SHP77 treated with DMSO at 0.1 percent for 48 hours (cell line): ENCODE results near the gene EXOC4.

ENCODE experiments used
- DNase-seq: peaks from one replicate; lab custom pipeline; 2025; lab: John Stamatoyannopoulos, UW

EXOC4 gene

DNA sequence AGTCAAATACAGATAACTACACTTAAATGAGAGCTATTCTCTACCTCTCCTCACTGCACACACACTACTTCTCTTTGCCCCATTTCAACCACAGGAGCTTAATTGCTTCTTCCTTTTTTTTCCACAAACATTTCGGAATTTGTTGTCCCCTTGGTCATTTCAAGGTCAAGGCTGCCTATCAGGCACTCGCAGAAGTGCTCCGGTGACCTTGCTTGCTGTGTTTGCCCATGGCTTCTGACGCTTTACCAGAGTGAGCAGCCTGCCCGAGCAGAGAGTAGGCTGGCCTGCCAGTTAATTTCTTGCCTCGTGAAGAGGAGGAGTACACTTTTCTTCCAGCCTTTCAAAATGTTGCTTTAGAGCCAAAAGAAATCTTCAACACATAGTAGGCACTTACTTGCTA lies 577.2 kb downstream of the EXOC4 start:
- DNase-seq = no peak

- DNase-seq = no peak
Measured at GRCh38 chr7:133836666-133837065, 583.8 kb downstream of the EXOC4 start.

GRCh38 chr7:133837224-133837623 lies 584.3 kb downstream of the EXOC4 start:
- DNase-seq = no peak

- DNase-seq = no peak
Measured at GRCh38 chr7:133839121-133839520, 586.2 kb downstream of the EXOC4 start.

DNA sequence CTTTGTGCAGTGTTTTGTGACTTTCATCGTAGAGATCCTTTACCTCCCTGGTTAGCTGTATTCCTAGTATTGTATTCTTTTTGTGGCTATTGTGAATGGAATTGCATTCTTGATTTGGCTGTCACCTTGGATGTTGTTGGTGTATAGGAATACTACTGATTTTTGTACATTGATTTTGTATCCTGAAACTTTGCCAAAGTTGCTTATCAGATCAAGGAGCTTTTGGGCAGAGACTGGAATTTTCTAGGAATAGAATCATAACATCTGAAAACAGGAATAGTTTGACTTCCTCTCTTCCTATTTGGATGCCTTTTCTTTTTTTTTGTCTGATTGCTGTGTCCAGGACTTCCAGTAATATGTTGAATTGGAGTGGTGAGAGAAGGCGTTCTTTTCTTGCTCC lies 590.5 kb downstream of the EXOC4 start:
- no peak for DNase-seq

- no peak for DNase-seq
Measured at GRCh38 chr7:133845005-133845404, 592.1 kb downstream of the EXOC4 start.

DNA sequence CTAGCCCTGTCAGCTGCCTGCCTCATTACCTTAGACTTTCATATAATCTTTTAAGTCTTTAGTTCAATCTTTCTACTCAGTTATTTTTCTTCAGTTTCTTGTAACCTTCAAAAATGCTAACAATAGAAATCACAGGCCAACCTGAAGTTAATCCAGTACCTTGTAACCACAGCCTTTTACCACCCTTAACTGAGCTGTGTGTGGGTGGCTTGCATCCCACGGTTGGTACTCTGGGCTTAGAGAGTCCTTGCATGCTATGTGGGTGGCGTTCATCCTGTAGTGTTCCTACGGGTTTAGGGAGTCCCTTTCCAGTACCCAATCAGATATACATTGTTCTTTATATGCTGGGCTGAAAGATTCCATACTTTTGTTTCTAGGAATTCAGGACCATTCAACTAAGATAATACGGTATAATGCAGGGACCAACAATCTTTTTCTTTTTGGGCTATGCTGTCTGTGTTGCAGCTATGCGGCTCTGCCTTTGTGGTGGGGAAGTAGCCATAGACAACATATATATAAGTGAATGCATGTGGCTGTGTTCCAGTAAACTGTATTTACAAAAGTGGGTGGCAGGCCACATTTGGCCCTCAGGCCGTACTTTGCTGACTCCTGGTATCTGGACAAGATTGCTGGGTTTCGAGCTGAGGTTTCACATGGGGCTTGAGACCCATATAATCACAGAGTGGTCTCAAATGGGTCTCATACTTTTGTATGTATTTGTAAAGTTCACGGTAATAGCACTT lies 593.5 kb downstream of the EXOC4 start:
- no peak for DNase-seq

DNA sequence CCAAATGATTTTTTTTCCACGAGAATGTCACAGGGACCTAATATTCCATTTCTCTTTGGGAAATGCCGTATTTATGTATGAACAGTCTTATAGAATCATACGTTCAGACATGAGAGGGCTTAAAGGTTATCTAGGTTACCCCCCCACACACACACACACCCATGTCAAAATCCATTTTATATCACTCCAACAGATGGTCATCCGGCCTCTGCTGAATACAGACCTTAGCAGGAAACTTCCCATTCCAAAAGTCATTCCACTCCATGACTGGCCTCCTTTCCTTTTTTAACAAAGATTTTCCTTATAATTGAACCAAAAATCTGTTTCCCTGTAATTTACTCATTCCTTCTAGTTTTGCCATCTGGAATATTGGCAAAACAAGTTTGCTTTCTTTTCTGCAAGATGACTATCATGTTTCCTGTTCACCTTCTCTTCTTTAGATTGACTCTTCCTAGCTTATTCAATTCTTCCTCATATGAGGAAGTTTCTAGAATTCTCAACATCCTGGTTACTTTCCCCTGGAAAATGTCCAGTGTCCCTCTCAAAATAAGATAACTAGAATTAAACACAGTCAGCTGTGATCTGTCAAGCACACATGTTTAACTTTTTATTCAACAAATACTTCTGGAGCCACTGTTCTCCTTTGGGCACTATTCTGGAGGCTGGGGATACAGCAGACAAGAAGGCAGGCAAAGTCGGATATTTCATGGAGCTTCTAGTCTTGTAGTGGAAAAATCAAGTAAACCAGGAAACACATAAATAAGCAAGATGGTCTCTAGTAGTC lies 597.8 kb downstream of the EXOC4 start:
- DNase-seq = no peak

DNA sequence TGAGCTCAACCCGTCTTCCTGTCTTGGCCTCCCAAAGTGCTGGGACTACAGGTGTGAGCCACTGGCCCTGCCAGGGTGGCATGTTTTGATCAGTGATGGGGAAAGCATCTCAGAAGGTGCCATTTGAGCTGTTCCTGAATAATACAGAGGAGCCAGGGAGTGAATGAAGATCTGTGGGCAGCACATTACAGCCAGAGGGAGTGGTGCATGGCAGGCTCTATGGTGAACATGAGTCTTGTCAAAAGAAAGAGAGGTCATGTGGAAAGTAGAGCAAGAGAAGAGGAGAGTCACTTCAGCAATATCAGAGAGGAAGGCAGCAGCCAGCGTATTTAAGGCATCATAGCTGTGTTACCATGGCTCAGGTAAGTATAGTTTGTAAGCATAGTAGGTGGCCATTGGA lies 598.5 kb downstream of the EXOC4 start:
- no peak for DNase-seq

DNA sequence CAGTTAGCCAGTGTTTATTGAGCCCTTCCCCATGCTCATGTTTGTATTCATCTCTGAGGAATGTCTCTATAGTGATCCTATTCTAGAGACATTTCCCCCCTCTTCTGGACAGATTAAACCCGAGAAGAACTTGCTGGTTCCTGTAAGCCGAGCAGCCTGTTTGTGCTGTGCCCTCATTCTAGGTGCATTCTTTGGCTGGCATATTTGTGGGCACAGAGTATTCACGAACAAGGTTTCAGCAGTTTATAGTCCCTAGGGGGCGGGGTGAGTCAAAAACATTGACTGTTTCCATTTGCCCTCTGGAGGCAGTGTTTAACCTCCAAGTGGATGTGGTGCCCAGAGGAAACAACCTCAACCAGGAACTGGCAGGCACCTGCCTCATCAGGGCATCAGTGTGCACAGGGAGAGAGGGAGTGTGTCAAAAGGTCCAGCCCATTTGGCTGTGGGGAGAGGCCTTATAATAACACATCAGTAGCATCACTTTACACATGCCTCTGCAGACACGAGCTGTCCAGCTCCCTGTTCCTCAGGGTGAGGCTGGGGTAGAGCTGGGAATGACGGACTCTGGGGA lies 600.9 kb downstream of the EXOC4 start:
- peak; percentile 26 for DNase-seq

DNA sequence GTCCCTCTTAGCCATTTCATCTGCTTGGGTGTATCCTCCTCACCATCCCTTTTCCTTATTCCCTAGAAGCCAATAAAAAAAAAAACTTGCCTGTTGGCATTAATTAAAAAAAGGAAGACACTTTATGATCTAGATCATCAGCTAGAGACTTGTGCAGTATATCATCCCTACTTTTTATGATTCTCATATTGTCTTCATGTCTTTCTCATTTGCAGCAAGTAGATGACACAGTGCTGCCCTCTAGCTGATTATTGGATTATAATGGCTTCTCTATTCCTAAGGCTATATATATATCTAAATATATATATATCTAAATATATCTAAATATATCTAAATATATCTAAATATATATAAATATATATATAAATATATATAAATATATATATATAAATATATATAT lies 601.9 kb downstream of the EXOC4 start:
- DNase-seq = peak; percentile 48

DNA sequence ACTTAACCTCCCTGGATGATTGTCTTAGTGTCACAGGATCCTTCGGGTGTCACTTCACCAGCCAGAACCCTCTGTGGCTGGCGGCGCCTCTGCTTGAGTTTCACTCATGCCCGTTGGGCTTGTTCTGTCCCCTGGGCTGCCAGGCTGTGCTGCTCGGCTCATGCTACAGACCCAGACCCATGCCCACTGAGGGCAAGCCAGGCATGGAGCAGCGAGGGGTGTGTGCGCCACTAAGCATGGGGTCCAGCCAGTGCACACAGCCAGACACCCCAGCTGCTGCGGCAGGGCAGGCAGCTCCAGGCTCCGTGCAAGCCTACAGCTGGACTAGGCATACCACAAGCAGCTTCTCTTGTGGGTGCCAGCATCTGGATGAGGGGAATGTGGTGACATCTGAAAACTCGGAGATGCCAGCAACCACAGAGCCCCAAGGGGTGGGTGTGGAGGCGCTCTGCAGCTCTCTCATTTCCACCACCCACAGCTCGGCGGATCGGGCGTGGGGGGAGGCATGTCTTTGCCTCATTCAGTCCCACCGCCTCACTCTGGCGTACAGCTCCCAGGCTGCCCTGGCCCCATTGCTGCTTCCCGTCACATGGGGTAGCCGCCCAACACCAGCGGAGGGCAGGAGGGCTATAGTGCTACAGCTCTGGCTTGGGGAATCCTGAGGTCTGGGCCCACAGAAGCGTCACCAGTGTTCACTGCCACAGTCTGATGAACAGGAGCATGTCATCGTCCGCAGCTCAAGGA lies 604.7 kb downstream of the EXOC4 start:
- DNase-seq = no peak

DNA sequence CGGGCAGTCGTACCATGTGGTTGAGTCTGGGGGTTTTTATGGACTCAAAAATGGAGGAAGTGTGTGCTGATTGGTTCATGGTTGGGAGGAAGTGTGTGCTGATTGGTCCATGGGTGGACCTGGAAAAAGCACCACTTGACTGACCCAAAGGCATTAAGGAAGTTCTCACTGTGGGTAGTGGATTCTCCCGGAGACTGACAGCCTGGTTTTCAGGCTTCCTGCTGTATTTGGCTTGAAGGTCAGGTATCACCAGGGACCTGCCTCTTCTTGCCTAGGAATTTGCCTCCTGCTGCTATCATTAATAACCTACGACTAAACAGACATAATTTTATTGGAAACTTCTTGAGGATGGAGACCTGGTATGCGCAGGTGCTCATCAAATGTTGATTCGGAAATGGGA lies 605.4 kb downstream of the EXOC4 start:
- DNase-seq = no peak

DNA sequence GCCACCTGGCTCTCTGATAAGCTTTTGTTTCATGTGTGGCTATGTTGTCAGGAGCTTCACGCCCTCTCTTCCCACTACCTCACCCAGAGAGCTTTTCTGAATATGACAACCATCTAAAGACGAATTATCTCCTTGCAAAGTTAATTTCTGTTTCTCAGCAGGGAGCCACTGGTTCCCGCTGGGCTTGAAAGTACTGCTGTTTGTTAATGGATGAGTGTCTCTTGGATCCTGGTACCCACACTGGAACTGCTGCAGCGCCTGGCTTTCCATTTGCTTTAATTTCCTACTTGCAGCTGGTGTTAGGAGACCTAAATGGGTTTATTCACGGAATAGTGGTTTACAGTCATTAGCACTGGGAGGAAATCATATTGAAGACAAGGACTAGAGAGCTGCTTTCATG lies 606.4 kb downstream of the EXOC4 start:
- no peak for DNase-seq

DNA sequence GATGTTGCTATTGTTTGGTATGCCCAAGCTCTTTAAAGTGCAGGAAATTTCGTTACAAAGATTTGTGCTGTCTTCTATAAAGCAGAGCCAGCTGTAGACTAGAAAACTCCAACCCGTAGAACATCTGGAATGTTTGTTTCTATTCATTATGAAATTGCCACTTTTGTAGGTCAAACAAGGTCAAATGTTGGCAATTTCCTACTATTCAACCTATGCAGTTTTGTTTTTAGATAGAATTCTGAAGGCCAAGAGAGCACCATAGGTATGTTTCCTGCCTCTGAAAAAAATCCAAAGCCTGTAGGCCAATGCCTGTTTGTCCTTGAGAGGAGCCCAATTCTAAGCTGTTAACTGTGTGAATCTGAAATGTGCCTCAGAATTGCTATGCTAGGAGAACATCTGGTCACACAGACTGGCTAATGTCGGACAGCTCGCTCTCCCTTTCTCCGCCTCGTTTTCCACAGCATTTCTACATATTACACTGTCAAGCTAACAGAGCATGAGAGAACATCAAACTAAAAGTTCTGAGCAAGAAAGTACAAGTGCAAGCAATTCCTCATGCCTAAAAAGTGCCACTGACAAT lies 607.1 kb downstream of the EXOC4 start:
- no peak for DNase-seq

DNA sequence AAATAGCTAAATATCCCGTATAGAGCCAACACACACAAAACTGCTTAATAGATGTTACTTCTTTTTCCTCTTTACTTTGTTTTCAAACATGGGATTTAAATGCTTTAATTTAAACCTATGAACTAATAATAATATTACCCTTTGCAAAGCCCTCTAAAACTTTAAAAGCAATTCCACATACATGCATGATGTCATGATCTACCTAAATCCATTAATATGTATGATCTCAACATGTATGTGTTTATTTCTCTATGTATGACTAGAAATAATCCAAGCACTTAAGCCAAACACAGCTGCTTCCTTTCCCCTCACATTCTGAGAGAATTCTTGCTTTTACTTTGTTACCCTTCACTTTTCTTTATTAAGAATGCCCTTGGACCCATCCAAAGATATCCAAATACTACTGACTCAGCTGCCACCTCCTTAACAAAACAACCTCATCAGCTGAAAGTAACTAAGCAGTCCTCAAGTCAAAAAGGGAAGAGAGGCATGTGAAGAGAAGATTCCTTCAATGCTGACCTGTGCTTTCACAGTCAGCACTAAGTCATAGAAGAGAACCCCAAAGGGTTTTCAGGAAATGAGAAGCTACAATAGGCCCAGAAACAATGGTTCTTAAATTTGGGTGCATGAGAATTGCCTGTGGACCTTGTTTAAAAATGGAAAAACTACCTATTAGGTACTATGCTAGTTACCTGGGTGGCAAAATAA lies 607.9 kb downstream of the EXOC4 start:
- no peak for DNase-seq

GRCh38 chr7:133861876-133862275 lies 609.0 kb downstream of the EXOC4 start:
- DNase-seq = no peak

DNA sequence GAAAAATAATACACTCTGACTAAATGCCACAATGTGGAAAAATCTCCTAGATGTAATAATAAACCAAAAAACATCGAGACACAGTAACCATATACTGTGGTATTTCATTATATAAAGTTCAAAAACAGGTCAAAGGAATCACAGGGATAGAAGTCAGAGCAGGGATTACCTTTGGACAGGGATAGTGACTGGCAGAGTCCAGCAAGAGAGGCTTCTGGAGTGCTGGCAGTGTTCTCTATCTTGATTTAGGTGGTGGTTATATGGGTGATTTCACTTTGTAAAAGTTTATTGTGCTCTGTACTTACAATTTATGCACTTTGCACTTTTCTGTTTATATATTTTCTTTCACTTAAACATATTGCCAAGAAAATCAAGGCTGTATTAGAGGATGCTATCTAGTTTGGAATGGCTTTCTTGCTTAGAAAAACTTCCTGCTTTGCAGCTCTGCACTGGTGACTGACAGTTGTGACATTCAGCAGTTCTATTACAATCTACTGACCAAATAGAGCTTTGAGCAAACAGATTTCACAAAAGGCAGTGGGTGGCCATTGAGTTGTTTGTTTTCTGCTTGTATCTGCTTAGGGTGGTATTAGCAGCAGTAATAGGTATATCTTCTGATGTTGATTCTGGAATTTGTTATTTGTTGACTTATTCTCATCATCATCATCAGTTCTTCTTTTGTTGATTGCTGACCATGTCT lies 610.6 kb downstream of the EXOC4 start:
- DNase-seq = no peak

- DNase-seq = no peak
Measured at GRCh38 chr7:133869556-133869955, 616.7 kb downstream of the EXOC4 start.

DNA sequence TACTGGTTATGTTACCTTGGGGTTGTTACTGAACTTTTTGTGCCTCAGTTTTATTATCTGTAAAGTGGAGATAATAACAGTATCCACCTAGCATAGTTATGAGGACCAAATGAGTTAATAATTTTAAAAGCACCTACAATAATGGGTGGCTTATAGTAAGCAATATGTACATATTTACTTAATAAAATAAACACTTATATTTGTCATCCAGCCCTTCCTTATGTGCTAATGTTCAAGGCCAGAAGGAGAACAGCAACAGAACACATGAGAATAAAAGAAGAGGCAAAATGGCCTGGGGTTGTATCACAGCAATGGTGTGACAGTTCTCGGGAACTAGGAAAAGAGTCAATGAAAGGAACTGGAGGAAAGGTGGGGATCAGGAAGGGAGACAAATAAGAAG lies 618.9 kb downstream of the EXOC4 start:
- no peak for DNase-seq

DNA sequence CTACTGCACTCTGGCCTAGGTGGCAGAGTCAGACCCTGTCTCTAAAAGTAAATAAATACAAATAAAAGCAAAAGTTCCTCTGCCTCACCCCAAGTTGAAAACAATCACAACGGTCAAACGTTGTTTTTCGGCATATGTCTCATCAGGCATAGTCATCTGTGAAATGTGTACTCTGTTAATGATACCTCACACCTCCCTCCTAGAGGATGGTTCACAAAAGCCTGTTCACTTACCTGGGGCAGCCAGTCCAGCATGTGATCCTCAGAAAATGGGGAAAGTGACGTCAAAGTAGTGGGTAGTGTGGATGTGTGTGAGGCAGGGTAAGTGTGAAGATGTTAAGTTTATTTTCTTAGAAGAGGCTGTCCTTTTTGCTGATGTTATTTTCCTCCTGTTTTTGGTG lies 620.3 kb downstream of the EXOC4 start:
- DNase-seq = no peak
